ENCODE data around the gene ECI1. TPM values are rescaled to one million over a fixed set of nuclear protein-coding genes. Genes with fewer than 3 reads are reported as not detected.

The ECI1 gene
- total RNA-seq, 2 donors from 2014 or later: 75.8 to 94.7 TPM

DNA sequence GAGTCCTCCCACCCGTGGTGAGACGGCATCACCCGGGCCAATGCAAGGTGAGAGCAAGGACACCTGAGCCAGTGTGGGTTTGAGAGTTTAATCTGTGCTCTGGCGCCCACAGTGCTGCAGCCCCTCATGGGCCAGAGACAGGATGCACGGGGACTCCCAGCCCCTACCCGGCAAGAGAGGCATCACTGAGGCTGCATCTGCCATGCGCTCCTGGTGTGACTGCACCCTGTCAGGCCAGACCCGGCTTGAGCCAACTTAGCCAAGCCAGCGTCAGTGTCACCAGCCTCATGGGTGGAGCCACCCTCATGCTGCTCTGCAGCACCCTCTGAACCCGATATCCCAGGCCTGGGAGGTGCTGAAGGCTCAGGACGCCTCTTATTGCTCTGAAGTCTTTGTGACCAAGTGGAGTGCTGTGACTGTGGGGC lies 39.5 kb downstream of the ECI1 start:
- 88 to 96% methylated on average over 5 to 11 of the region's 11 CpGs for WGBS, 2 experiments (ENCODE audit: insufficient coverage in 1 of 2, insufficient read length in 1 of 2)
- DNase-seq: no peak
- H3K4me3 Mint-ChIP-seq: no peak overlapping the region
- peaks cover 3% of the 10 kb centered on the region for H3K4me1 ChIP-seq (ENCODE audit: control insufficient read depth, insufficient read depth, low read length)
- H3K27me3 ChIP-seq (ENCODE audit: control insufficient read depth, insufficient read depth, low read length, poor library complexity, severe bottlenecking): no peaks in the 10 kb centered on the region
- TF ChIP-seq, protein P1, sequence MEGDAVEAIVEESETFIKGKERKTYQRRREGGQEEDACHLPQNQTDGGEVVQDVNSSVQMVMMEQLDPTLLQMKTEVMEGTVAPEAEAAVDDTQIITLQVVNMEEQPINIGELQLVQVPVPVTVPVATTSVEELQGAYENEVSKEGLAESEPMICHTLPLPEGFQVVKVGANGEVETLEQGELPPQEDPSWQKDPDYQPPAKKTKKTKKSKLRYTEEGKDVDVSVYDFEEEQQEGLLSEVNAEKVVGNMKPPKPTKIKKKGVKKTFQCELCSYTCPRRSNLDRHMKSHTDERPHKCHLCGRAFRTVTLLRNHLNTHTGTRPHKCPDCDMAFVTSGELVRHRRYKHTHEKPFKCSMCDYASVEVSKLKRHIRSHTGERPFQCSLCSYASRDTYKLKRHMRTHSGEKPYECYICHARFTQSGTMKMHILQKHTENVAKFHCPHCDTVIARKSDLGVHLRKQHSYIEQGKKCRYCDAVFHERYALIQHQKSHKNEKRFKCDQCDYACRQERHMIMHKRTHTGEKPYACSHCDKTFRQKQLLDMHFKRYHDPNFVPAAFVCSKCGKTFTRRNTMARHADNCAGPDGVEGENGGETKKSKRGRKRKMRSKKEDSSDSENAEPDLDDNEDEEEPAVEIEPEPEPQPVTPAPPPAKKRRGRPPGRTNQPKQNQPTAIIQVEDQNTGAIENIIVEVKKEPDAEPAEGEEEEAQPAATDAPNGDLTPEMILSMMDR (conservative IDR thresholded peaks at IDR 0.05): no peak
- H3K27ac Mint-ChIP-seq: peak overlapping the region; percentile 41
- no peaks in the 10 kb centered on the region for H3K9me3 ChIP-seq (ENCODE audit: control insufficient read depth, low read length)
- H3K27ac ChIP-seq (ENCODE audit: low read depth, low read length): no peak overlapping the region
- H3K4me1 Mint-ChIP-seq: peaks cover 12% of the 10 kb centered on the region
- H3K36me3 Mint-ChIP-seq (ENCODE audit: low read depth): peaks cover 29% of the 10 kb centered on the region
- no peak overlapping the region for H3K4me3 ChIP-seq (ENCODE audit: low read length)
- peaks cover 32% of the 10 kb centered on the region for H3K36me3 ChIP-seq (ENCODE audit: control insufficient read depth, insufficient read depth, low read length)
- no peaks in the 10 kb centered on the region for H3K27me3 Mint-ChIP-seq (ENCODE audit: insufficient read depth)
- no peaks in the 10 kb centered on the region for H3K9me3 Mint-ChIP-seq
- H3K9ac ChIP-seq (ENCODE audit: extremely low read depth, low read length, poor library complexity, severe bottlenecking): no peak overlapping the region

DNA sequence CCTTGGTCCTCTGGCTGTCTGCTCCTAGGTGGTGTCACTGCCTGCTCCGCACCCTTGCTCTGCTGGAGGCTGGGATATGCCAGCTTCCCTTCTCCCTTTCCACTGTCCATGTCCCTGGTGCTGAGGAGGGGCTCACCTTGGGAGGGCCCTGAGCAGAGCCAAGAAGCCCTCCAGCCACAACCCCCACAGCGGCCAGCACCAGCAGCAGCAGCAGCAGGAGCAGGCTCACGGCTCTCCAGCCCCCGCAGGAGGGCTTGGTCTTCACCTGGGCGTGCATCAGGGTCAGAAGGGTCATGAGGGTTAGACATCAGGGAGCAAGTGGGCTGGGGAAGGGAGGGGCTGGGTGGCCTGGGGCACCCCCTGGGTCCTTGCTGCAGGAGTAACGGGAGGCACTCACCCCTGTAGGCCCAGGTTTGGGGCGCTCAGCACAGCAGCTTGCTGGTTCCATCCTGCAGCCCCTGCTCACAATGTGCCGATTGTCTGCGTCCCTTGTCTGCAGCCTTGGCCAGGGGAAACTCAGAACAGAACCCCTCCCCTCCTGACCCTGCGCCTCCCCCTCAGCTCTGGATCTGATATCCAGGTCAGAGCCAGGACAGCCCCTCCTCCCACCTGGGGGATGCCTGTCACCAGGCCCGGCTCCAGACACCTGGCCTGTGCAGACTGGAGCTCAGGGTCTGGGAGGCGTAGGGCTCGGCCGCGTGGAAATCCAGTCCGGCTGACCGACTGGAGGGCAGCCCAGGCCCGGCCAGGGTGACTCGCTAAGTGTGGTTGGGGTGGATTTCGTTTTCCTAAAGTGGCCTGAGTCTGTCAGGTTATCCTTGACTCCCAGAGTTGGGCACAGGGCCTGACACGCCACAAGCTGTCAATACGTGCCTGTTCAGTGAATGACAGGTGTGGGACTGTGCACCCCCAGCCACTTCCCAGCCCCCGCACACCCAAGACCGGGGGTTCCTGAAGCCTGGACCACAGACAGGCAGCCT lies 40.7 kb downstream of the ECI1 start, which contains the start of gene BRICD5:
BRICD5 (minus strand) TSS at position 478 of the 980 bp plus-strand sequence; CDS start at position 448, 30 bp downstream.
- 87 to 91% methylated on average over 10 to 24 of the region's 24 CpGs for WGBS, 2 experiments (ENCODE audit: insufficient coverage in 1 of 2, insufficient read length in 1 of 2)
- no peak within 1 kb of the TSS for H3K27ac ChIP-seq (ENCODE audit: low read depth, low read length)
- TF ChIP-seq, protein P1 (conservative IDR thresholded peaks at IDR 0.05): no peak
- no peak within 1 kb of the TSS for H3K4me3 Mint-ChIP-seq
- no peaks in the 10 kb centered on the region for H3K27me3 Mint-ChIP-seq (ENCODE audit: insufficient read depth)
- H3K4me3 ChIP-seq (ENCODE audit: low read length): no peak within 1 kb of the TSS
- H3K9ac ChIP-seq (ENCODE audit: extremely low read depth, low read length, poor library complexity, severe bottlenecking): no peak within 1 kb of the TSS
- H3K9me3 Mint-ChIP-seq: no peaks in the 10 kb centered on the region
- no peaks in the 10 kb centered on the region for H3K27me3 ChIP-seq (ENCODE audit: control insufficient read depth, insufficient read depth, low read length, poor library complexity, severe bottlenecking)
- DNase-seq: peak; percentile 64
- peaks cover 32% of the 10 kb centered on the region for H3K36me3 ChIP-seq (ENCODE audit: control insufficient read depth, insufficient read depth, low read length)
- H3K9me3 ChIP-seq (ENCODE audit: control insufficient read depth, low read length): no peaks in the 10 kb centered on the region
- peak within 1 kb of the TSS; percentile 41 for H3K27ac Mint-ChIP-seq
- H3K36me3 Mint-ChIP-seq (ENCODE audit: low read depth): peaks cover 34% of the 10 kb centered on the region
- peaks cover 14% of the 10 kb centered on the region for H3K4me1 Mint-ChIP-seq
- peaks cover 3% of the 10 kb centered on the region for H3K4me1 ChIP-seq (ENCODE audit: control insufficient read depth, insufficient read depth, low read length)

DNA sequence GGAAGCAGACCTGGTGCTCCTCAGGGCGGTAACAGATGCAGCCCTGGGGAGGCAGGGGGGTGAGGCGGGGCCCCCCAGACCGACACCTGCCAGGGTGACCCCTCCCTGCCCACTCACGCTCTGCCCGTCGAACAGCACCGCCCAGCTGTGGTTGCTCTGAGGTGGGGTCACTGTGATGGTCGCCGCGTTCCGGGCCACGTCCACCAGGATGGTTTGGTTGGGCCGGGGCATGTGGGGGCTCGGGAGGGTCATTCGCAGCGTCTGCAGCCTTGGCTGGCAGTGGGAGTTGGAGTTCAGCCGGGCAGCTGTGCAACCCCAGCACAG lies 41.4 kb downstream of the ECI1 start:
- H3K27ac ChIP-seq (ENCODE audit: low read depth, low read length): no peak overlapping the region
- H3K4me3 Mint-ChIP-seq: no peak overlapping the region
- H3K9me3 ChIP-seq (ENCODE audit: control insufficient read depth, low read length): no peaks in the 10 kb centered on the region
- WGBS, 2 experiments (ENCODE audit: insufficient coverage in 1 of 2, insufficient read length in 1 of 2): 91 to 94% methylated on average over 11 to 17 of the region's 17 CpGs
- no peak overlapping the region for H3K9ac ChIP-seq (ENCODE audit: extremely low read depth, low read length, poor library complexity, severe bottlenecking)
- H3K9me3 Mint-ChIP-seq: no peaks in the 10 kb centered on the region
- peaks cover 34% of the 10 kb centered on the region for H3K36me3 Mint-ChIP-seq (ENCODE audit: low read depth)
- peaks cover 3% of the 10 kb centered on the region for H3K4me1 ChIP-seq (ENCODE audit: control insufficient read depth, insufficient read depth, low read length)
- peaks cover 14% of the 10 kb centered on the region for H3K4me1 Mint-ChIP-seq
- no peak for DNase-seq
- H3K36me3 ChIP-seq (ENCODE audit: control insufficient read depth, insufficient read depth, low read length): peaks cover 32% of the 10 kb centered on the region
- H3K4me3 ChIP-seq (ENCODE audit: low read length): no peak overlapping the region
- no peaks in the 10 kb centered on the region for H3K27me3 ChIP-seq (ENCODE audit: control insufficient read depth, insufficient read depth, low read length, poor library complexity, severe bottlenecking)
- H3K27ac Mint-ChIP-seq: no peak overlapping the region
- no peaks in the 10 kb centered on the region for H3K27me3 Mint-ChIP-seq (ENCODE audit: insufficient read depth)
- TF ChIP-seq, protein P1 (conservative IDR thresholded peaks at IDR 0.05): no peak

All from endodermal cell (in vitro differentiated cells).